ENCODE measurements around the gene PEX12.
"Not testable (repeated sequence)": the region's sequence is repeated elsewhere in the genome, so short reads cannot be mapped to it uniquely, and the experiment has no call there.

PEX12 gene

DNA sequence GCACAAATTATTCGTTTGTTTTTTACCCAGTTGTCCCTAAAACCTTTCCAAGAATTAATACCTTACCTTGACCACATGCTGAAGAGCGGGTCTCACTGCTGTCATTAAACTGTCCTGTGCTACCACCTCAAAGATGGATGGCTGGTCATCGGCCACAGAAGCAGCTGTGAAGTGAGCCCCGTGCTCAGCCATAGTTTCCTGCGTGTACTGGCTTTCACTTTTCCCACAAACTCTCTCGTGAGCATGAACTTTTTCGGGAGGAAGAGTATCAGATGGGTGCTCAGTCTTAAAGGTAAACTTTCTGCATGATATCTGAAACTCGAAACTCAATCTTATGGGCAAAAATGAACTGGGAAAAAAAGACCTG, 558 bp downstream of the PEX12 start:
- DNase-seq (ENCODE audit: low read depth), result no peak

DNA sequence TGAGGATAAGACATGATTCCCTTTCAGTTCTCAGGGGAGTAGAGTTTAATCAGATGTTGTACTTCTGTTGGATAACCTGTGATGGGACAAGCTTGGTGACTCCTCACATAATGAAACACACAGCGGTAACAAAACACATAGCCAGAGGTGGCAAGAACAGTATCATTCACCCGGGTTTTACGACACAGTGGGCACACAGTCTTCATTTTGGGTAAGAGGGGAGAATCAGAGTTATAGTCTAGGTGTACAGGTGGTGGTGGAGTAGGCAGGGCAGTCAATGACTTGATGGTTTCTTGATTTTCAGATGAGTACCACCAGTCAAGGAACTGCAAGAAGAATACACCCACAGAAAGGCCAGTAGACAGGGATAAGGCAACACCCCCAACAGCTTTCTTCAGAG, 2.6 kb downstream of the PEX12 start:
- DNase-seq (ENCODE audit: low read depth), result no peak

DNA sequence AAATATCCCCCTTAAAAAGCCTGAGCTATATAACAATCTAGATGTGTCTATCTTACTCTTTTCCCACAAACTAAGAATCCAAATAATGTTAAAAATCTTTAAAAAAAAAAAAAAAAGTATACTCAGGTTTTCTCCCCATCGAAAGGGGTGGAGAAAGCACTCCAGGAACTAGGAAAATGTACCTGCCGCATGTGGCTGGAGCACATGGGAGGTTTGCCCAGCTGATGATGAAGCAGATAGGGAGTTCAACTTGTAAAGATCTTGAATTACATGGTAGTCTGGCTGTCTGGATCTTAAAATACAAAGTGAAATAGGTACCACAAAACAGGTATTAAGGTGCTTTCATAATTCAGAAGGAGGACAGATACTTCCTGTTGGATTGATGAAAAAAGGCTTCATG, 9.0 kb downstream of the PEX12 start:
- DNase-seq (ENCODE audit: low read depth), result no peak

DNA sequence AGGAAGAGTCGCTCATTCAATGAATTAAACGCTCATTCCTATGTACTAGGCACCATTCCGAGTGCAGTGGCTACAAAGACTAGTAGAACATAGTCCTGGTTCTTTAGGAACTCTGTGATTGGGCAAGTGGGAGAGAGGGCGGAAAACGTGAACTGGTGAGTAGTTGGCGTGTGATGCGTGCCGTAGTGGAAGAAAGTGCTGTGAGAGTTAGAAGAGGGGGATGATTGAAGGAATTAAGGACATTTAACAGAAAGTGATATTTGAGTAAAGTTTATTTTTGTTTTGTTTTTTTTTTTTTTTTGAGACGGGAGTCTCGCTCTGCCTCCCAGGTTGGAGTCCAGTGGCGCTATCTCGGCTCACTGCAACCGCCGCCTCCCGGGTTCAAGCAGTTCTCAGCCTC, 9.8 kb downstream of the PEX12 start:
- no peak for DNase-seq (ENCODE audit: low read depth)

DNA sequence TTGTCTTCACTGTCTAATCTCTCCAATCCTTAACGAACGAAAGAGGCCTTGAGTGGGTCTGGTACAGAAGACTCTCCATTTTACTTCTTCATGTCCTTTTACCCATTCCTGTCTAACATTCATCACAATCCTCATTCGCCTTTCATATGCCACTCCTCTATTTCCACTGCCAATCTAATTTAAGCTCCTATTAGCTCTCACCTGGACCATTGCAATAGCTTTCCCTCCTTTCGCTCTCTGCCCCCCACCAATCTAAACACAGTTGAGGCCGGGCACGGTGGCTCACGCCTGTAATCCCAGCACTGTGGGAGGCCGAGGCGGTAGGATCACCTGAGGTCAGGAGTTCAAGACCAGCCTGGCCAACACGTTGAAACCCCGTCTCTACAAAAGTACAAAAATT, 11.4 kb downstream of the PEX12 start:
- DNase-seq (ENCODE audit: low read depth), result no peak

DNA sequence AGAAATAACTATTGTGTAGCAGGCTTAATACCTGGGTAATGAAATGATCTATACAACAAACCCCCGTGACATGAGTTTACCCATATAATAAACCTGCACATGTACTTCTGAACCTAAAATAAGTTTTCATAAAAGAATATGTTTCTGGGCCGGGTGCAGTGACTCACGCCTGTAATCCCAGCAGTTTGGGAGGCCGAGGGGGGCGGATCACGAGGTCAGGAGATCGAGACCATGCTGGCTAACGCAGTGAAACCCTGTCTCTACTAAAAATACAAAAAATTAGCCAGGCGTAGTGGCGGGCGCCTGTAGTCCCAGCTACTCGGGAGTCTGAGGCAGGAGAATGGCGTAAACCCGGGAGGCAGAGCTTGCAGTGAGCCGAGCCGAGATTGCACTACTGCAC, 15.2 kb downstream of the PEX12 start:
- DNase-seq (ENCODE audit: low read depth), result not testable (repeated sequence)

DNA sequence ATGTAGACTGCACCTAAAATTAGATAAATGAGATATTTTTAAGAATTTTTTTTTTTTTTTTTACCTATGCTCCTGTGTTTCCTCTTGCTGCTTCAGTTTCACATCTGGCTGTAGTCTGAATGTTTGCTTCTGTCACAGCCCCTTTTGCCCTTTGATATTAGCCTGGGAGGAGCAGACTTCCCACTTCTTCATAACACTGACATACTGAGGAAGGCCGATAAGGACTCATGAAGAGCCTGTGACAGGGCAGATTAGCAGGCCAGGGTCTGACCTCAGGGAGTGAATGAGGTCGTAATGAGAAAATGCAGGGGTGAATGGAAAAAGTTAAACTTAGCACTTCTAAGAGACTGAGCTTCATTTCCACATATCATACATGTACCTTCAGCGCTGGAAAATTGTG, 17.7 kb downstream of the PEX12 start, which contains the start of gene SLFN14:
TSS of gene SLFN14 (minus strand) at position 117 of the 400 bp plus-strand sequence. CDS start 2,757 bp downstream, outside the sequence.
- DNase-seq (ENCODE audit: low read depth), result no peak

DNA sequence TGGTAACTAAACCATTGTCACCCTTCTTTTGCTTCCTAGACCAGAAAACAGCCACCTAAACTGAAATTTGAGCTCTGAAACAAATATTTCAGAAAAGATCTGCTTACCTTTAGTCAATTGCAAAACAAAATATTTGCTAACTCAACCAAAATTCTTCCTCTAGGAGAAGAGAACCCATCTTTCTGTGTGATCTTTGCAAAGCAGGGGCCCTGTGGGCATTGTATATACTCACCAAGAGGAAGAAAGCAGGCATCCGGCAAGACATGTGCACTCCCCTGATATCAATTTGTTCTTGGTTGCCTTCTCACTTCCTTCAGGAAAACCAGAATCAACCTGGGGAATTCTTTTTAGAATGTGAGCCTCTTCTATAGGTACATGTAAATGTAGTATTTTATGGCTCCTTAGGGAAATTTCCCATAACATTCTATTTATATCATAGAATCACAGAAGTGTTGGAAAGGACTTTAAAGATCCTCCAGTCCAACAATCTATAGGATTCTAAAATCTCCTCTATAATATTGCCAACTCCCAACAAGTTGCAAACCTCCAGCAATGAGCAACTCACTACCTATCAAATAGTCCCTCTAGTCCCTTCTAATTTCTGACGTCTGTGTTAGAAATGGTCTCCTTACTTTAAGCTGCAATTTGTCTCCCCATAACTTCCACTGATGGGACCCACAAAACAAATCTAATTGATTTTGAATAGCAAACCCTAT, 18.7 kb downstream of the PEX12 start:
- no peak for DNase-seq (ENCODE audit: low read depth)

DNA sequence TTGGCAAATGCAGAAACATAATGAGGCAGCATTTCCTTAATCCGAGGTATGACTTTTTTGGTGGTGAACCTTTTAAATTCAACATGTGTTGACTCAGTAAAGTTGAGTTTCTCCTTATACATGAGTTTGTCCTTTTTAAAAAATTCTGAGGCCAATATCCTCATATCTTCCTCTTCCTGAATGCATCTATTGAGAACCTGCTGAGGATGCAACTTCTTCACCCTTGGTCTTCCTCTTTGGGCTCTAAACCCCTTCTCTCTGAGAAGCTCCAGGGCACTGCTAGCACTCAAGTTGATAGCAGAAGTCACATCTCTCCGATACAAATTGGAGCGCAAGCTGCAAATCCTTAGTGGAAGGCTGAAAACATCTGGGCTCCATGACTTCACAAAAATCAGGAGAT, 21.0 kb downstream of the PEX12 start:
- DNase-seq (ENCODE audit: low read depth), result no peak

DNA sequence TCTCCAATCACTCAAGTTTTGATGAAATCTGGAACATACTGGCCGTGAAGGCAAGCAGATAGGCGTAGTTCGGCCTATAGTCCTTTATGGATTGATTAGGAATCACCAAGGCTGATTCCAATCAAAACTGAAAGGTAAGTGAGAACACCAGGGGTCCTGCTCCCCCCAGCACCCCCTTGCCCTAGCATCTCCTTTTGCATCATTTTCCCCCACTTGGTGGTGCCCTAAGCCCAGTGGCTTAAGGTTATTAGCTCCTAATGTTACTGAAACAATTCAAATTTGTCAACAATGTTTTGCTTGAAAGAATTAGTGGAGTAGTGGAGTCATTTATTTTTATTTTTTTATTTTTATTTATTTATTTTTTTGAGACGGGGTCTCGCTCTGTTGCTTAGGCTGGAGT, 22.7 kb downstream of the PEX12 start:
- no peak for DNase-seq (ENCODE audit: low read depth)

DNA sequence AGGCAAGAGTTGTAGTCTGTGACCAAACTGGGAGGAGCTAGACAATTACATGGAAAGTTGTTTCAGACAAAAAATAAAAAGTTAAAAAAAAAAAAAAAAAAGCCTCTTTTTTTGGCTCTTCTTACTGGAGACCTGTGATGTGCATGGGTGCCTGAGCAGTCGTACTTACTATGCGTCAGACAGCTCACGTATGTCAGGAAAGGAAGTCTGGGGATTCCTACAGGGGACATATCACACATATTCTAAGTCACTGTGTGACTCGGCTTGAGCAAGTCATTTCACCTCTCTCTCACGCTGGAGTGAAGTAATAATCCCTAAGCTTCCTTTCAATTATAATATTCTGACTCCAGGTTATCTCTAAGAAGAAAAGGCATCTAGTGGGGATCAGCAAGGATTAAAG, 23.7 kb downstream of the PEX12 start:
- DNase-seq (ENCODE audit: low read depth), result no peak

DNA sequence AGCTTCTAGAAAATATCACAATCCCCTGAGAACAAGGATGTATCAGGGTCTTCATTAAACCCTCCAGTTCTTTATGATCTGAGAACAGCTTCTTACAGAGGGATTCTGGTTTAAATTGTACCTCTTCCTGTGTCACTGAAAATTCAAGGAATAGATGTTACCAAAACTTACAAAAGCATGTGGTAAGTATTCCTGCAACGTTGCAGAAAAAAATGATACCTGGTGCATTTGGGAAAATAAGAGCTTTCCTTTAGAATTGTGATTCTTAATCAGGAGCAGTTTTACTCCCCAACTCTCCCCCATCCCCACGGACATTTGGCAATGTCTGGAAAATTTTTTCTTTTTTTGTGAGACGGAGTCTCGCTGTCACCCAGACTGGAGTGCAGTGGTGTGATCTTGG, 25.1 kb downstream of the PEX12 start:
- DNase-seq (ENCODE audit: low read depth), result no peak

DNA sequence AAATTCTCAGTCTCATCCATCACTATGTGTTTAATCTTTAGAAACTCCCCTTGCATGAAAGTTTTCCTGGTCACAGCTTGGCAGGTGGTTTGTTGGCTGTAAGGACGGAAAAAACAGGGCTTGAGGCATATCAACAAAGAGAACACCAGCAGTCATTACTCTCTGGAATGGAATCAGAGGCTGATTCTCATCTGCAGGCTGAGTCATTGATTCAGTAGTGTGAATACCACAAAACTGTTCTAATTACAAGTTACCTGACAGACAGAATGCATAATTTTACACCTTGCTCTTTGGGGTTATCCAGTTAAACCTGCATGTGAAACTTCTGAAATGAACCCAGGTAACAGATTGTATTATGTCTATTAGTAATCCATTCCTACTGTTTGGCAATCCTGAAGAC, 29.4 kb downstream of the PEX12 start:
- no peak for DNase-seq (ENCODE audit: low read depth)

DNA sequence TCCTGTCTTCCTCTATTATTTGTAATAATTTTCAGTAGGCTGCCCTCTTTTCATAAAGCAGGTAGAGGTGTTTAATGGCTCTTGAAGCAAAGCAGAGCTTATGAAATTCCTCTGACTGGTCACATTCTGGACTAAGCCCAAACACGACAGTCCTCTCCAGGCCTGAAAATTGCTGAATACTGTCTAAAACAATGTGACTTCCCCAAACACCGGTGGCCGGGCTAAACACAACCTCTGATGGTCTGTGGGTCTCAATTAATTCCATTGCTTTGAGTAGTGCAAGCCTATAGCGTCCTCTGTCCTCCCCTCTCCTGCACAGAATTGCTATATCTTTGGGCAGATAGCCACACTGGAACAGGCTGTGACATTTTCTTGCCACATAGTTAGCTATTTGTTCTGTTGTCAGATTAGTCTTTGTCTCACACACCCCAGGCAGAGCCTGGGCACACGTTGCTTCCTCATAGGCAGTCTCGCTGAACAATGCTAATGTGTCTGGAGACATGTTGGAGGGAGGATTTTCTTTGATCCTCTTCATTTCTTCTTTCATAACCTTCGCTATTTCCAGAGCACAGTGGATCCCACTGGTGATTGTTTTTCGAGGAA, 30.1 kb downstream of the PEX12 start:
- DNase-seq (ENCODE audit: low read depth), result no peak

DNA sequence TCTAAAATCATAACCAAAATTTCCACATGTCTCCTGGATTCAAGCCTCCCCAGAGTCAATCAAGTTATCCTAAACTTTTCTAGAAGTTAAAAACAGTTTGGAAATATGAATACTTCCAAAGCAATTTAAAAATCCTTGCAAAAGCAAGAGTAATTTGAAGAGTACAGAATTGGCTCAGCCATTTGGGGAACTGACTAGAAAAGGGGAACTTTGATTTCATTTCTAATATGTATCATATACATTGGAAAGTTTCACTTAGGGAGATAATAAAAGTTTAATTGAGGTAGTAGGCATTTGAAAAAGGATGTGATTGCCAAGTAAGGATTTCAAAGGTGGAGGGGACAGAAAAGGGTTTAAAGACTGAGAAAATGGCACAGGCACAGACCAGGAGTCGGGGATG, 31.9 kb downstream of the PEX12 start:
- DNase-seq (ENCODE audit: low read depth), result no peak

DNA sequence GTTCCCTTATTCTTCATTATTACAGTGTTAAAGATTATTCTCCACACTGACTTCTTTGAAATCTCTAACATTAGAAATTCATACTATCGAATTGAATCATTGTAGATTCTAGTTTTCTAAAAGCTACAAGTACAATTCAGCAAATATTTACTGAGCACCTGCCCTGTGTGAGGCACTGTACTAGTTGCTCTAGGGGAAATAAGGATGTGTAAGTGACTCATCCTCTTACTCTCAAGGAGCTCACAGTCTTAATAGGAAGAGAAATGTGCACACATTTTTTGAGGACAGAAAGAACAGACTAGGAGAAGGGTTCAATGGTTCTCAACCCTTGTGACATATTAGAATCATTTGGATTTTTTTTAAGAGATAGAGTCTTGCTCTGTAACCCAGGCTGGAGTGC, 33.2 kb downstream of the PEX12 start:
- no peak for DNase-seq (ENCODE audit: low read depth)

DNA sequence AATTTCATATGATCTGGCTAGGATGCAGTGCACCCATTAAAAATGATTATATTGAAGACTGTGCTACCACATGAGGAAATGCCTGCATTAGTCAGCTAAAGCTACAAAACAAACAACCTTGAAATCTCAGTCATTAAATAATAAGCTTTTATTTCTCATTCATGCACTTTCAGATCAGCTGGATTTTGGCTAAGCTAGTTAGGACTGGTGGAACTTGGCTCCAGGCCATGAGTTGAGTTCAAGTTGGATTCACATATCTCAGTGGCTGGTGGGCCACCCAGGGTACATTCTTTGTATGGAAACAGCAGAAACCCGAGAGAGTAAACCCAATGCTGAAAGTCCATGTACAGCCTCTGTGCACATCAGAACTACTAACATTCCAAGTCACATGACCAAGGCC, 34.5 kb downstream of the PEX12 start:
- no peak for DNase-seq (ENCODE audit: low read depth)

DNA sequence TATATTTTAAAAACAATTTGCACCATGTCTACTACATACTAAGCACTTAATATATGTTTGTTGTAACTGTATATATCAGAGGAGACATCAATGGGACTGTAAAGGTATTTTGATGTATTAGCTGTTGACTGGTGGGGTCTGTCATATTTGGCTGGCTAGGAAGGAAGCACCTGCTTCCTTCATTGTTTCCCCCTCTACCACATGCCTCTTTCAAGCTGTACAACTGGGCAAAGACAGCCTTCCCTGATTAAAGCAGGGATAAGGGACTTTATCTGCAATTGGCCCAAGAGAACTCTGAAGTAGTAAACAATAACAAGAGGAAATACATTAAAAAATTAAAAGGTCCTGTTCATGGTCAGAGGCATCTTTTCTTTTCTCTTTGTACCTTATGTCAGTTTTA, 35.4 kb downstream of the PEX12 start:
- no peak for DNase-seq (ENCODE audit: low read depth)

DNA sequence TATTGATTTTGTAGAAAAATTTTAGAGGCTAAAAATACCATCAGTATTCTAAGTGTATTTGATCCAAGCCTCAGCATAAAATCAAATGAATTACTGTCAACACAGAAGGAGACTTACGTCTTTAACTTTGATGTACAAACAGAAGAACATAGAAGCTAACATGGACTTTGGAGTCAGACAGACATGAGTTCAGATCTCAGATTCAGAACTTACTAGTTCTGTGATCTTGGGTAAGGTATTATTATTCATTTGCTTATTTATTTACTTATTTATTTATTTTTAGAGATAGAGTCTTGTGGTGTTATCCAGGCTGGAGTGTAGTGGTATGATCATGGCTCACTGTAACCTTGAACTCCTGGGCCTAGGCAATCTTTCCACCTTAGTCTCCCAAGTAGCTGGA, 36.9 kb downstream of the PEX12 start:
- DNase-seq (ENCODE audit: low read depth), result no peak

DNA sequence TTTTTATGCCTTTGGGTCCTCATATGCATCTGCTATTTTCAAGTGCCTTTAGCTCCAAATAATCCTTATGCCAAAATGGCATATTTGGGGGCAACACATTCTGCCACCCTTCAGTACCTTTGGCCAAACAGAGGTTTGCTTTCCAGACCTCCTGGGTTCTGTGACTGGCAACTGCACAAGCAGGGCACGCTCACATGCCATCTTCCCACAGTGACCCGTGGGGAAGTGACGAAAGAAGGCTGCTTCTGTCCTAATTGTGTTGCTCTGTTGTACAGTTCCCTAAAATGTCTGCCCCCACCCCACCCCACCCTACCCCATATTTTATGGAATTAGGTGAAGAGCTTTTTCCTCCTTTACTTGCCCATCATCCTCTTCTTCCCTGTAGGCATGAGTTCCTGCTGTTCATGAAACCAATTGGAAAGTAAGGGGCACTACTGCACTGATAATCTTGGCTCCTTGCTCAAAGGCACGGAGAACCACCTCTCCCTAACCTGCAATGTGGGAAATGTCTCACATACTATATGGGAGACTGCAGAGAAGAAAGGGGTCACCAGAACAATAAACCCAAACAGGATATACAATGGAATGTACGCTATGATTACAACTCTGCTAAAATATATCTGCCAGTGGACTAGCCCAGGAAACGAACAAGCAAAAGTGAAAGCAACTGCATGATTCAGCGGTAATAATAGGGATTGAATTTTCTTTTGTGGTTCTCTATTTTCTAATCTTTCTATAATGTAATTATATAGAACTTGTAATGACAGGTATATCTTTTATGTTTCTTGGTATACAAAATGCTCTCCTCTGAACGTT, 37.6 kb downstream of the PEX12 start:
- DNase-seq (ENCODE audit: low read depth), result no peak

DNA sequence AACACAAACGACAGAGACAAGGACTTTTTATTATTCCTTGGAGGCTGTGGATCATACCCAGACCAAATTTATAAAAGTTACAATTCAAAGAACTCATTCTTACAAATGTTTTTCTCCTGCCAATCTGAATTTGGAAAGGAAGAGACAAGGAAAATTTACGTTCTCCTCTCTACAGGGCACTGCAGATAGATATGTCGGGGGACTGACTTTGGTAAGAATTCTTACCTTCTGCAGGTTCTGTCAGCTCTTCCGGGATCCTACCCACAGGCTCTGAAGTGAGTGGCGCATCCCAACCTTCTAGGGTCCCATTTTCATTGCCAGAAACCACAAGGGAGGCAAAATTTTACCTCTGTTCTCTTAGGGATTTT, 38.7 kb downstream of the PEX12 start:
- DNase-seq (ENCODE audit: low read depth), result no peak

DNA sequence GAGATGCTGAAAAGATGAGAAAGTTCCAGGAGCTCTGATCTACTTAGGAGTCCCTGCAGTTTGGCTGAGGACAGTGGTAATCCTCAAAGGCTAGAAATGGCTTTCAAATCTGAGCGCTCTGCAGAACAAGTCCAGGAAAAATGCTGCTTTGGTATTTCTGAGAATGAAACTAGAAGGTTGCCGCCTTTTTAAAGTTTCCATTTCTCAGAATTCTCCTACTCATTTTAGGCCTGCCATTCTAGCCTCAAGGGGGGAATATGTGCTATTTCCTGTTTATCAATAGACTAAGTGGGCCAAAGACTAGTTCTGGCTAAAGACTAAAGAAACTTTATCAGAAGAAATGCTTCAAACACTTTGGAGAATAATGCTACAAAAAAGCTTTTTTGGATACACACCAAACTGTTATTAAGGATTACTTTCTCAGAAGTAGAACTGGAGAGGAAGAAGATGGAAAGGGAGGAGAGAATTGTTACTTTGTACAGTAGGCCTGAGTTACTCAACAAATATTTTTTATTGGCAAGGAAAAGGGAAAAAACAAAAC, 40.7 kb downstream of the PEX12 start, which contains the start of gene SLFN12L:
TSS of gene SLFN12L (minus strand) at position 78 of the 541 bp plus-strand sequence. CDS start 15,314 bp downstream, outside the sequence.
- no peak for DNase-seq (ENCODE audit: low read depth)

DNA sequence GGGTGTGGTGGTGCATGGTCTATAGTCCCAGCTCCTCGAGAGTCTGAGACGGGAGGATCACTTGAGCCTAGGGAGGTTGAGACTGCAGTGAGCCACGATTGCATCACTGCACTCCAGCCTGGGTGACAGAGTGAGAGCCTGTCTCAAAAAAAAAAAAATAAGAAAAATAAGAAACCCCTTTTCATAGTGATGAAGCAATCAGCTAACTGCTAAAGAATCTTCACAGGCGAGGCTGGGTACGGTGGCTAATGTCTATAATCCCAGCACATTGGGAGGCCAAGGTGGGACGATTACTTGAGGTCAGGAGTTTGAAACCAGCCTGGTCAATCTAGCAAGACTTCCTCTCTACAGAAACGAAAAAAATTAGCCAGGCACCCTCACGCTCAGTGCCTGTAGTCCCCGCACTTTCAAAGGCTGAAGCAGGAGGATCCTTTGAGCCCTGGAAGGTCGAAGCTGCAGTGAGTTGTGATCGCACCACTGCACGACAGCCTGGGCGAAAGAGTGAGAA, 41.7 kb downstream of the PEX12 start:
- DNase-seq (ENCODE audit: low read depth), result no peak

All from stimulated activated CD8-positive, alpha-beta memory T cell treated with anti-CD3 and anti-CD28 coated beads, Interleukin-15, amount 100 ng/mL, for 1 hour (primary cell).